HG03457 (cell line): ENCODE results near the gene THBS4.
"Not testable (repeated sequence)": the region's sequence is repeated elsewhere in the genome, so short reads cannot be mapped to it uniquely, and the experiment has no call there.

ENCODE experiments used
- ATAC-seq: cut with Tn5 transposase; IDR thresholded peaks from one replicate; pipeline ENCODE4 v1.9.1; 2021; ENCODE audit warnings: moderate number of reproducible peaks; ENCODE audit not compliant: unreplicated experiment

The THBS4 gene

GRCh38 chr5:80072103-80073073 is 37.2 kb downstream of the THBS4 start:
- ATAC-seq: no peak

- ATAC-seq: no peak
Observed at GRCh38 chr5:80076131-80077050, 41.2 kb downstream of the THBS4 start.

DNA sequence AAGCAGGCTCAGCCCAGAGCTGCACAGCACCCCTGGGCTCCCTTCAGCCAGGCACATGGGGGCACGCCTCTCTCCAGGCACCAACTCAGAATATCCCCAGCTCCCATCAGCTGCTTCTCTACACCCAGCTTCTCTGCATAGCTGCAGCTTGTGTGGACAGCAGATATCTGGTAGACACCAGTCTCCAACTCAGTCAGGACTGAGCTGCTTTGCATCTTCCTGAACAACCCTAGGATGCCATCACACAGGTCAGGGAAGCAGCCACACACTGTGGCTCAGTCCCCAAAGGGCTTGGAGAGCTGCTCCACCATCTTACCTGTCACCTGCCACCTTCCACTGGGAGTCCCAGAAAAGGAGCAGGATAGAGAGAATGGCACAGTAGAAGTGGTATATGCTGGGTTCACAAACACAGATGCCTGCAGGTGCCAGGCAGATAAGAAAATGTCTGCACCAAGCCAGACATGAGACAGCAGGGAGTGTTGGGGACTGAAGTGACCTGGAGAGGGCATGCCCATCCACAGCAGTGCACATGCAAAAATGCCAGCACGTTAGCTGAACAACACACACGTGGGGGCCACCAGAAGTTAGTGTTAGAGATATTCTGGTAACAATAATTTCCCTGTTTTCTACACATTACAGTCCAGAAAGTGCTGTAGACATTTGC is 42.0 kb downstream of the THBS4 start:
- no peak for ATAC-seq

- ATAC-seq: no peak
Observed at GRCh38 chr5:80078921-80079320, 43.8 kb downstream of the THBS4 start.

- no peak for ATAC-seq
Observed at GRCh38 chr5:80082281-80082680, 47.1 kb downstream of the THBS4 start.

DNA sequence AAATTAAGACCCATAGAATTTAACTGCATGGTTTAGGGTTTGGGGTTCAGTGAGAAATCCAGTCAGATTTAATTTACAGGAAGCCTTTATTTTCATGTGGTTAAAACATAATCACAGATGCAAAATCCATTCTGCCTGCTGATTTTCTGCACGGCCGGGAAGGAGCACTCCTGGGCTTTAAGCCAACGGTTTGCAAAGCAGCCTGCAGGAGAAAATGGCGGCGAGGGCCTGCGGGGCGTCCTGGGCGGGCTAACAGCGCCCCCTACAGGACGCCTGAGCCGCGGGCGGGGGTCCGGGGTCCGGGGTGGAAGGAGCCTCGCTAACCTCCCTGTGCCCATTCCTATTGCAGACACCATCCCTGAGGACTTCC is 47.6 kb downstream of the THBS4 start:
- no peak for ATAC-seq

GRCh38 chr5:80083101-80083890 is 48.1 kb downstream of the THBS4 start:
- no peak for ATAC-seq

- no peak for ATAC-seq
Observed at GRCh38 chr5:80090884-80091166, 55.7 kb downstream of the THBS4 start.

- not testable (repeated sequence) for ATAC-seq
Observed at GRCh38 chr5:80091792-80092192, 56.6 kb downstream of the THBS4 start.

GRCh38 chr5:80092486-80093107 is 57.4 kb downstream of the THBS4 start:
- no peak for ATAC-seq

DNA sequence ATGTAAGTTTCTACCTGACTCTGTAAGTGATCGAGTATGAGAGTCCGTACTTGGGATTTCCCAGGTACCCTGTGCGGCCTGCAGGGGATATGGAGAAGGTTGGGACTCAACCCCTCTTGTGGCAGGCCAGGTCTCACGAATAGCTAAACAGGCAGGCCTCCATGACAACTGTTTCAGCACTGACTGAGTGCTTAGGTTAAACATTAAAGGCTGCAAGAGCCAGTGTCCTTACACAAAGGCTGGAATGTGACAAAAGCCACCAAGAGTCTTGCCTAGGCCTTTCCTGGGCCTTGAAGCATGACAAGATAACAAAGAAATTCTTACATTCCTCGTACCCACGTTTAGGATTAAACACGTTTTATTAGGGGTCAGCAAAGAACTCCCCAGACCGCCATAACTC is 58.6 kb downstream of the THBS4 start:
- ATAC-seq: no peak

- ATAC-seq: no peak
Observed at GRCh38 chr5:80094236-80094738, 59.1 kb downstream of the THBS4 start.

- ATAC-seq: no peak
Observed at GRCh38 chr5:80097451-80097850, 62.3 kb downstream of the THBS4 start.

- ATAC-seq: no peak
Observed at GRCh38 chr5:80101993-80102392, 66.8 kb downstream of the THBS4 start.

DNA sequence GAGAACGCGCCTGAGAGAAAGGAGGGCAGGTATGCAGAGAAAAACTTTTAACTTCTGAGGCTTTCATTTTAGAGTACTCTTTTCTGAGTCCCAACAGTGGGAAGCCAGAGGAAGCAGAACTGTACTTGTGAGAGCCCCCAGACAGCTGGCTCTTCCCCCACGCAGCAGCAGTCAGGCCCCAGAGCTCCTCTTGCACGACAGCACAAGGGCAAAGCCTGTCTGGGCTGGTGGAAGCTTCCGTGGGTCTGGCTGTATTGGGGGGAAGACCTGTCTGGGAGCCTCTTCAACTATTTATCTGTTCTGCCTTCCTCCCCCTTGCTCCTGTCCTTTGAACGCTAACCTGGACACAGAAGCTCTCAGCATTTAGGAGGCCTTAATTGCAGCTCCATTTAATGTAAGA is 68.2 kb downstream of the THBS4 start:
- no peak for ATAC-seq

GRCh38 chr5:80105698-80106439 is 70.7 kb downstream of the THBS4 start:
- ATAC-seq: no peak

GRCh38 chr5:80106916-80107315 is 71.8 kb downstream of the THBS4 start:
- ATAC-seq: no peak

GRCh38 chr5:80109646-80110478 is 74.7 kb downstream of the THBS4 start:
- ATAC-seq: no peak
